RWPE1 (cell line): ENCODE measurements around the gene DNAJC7.

Experiments used
- CTCF ChIA-PET: fragments of 350-600 bp; sonication (Branson Sonifier 250); formaldehyde crosslinking; extraction: SDS; loops from one replicate; lab custom pipeline; 2021; lab: Yijun Ruan, JAX
- POLR2A ChIA-PET: fragments of 400-600 bp; formaldehyde crosslinking; extraction: SDS; loops from one replicate; lab custom pipeline; 2020; ENCODE audit warnings: antibody characterized with exemption; ENCODE audit not compliant: low non-redundant PET; lab: Yijun Ruan, JAX
- DNase-seq: peaks from one replicate; pipeline ENCODE4 v3.0.0; 2012; ENCODE audit warnings: low spot score
- H3K27ac ChIP-seq: fragments of 450-650 bp; 2 replicates; pipeline ENCODE4 v1.5.1; 2017
- TF ChIP-seq, protein P1 (sequence below): fragments of 450-650 bp; conservative IDR thresholded peaks from 2 replicates; pipeline ENCODE4 v1.5.1; 2017; ENCODE audit warnings: low read depth, mild to moderate bottlenecking

The DNAJC7 gene

GRCh38 chr17:41943492-41943891 is 73.7 kb downstream of the DNAJC7 start:
- no peak overlapping the region for H3K27ac ChIP-seq
- POLR2A ChIA-PET: no interaction called here

DNA sequence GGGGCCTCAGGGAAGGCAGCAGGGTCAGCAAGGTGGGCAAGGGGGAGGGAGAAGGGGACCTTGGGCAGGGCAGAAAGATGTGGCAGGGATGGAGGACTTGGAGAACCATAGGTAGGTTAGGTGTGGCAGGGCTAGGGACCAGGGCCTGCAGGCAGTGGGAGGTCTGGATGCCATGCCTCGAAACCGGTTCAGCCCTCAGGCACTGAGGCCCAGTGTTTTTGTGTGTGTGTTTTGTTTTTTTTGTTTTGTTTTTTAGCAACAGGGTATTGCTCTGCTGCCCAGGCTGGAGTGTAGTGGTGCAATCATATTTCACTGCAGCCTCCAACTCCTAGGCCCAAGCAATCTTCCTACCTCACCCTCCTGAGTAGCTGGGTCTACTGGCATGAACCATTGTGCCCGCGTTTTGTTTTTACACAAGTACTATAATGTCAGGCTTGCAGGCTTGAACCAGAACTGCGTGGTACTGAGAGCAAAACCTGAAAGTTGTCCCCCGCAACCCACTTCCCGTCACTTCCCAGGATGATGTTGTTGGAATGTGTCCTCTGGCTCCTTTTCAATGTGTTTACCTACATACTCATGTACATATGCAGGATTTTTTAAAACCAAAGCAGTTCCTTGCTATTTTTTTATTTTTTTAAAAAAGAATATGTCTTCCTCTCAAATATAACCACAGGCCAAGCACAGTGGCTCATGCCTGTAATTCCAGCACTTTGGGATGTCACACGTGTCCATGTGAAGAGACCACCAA is 74.4 kb downstream of the DNAJC7 start:
- ChIA-PET CTCF (interaction anchor here (0.5 kb wide), 1 partner anchor 1490 kb away, joined by 3 read pairs; no protein-coding TSS in a partner anchor), POLR2A (no interaction called here)
- no peak for DNase-seq
- H3K27ac ChIP-seq: no peak overlapping the region
- TF ChIP-seq, protein P1, sequence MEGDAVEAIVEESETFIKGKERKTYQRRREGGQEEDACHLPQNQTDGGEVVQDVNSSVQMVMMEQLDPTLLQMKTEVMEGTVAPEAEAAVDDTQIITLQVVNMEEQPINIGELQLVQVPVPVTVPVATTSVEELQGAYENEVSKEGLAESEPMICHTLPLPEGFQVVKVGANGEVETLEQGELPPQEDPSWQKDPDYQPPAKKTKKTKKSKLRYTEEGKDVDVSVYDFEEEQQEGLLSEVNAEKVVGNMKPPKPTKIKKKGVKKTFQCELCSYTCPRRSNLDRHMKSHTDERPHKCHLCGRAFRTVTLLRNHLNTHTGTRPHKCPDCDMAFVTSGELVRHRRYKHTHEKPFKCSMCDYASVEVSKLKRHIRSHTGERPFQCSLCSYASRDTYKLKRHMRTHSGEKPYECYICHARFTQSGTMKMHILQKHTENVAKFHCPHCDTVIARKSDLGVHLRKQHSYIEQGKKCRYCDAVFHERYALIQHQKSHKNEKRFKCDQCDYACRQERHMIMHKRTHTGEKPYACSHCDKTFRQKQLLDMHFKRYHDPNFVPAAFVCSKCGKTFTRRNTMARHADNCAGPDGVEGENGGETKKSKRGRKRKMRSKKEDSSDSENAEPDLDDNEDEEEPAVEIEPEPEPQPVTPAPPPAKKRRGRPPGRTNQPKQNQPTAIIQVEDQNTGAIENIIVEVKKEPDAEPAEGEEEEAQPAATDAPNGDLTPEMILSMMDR: no peak

More at GRCh38 chr17:41943492-41943891, 73.7 kb downstream of the DNAJC7 start:
- TF ChIP-seq, protein P1: no peak
- CTCF ChIA-PET: interaction anchor here (0.5 kb wide), 1 partner anchor 1491 kb away, joined by 3 read pairs; no protein-coding TSS in a partner anchor
- no peak for DNase-seq

DNA sequence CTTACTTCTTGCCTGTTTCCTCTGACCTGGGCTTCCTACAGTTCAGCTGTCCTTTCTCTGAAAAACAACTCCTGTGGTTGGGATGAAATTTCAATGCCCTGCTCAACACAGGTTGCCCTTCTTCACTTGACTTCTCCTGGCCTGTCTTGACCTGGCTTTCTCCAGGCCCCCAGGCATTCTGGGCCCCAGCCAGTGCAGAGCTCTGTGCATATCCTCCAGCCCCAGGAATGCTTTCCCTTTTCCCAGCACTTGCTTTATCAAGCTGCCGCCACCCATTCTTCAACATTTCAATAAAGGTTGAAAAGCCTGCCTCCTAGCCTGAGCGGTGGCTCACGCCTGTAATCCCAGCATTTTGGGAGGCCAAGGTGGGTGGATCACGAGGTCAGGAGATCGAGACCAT is 76.1 kb downstream of the DNAJC7 start:
- POLR2A ChIA-PET: no interaction called here
- DNase-seq: no peak
- no peak overlapping the region for H3K27ac ChIP-seq
- CTCF ChIA-PET: no interaction called here
- TF ChIP-seq, protein P1: no peak

- no peak overlapping the region for H3K27ac ChIP-seq
- POLR2A ChIA-PET: interaction anchor here (0.6 to 0.9 kb wide), 2 partner anchors 9 to 195 kb away, joined by 3 read pairs; partner anchors contain the start of gene ODAD4
- TF ChIP-seq, protein P1: no peak
- CTCF ChIA-PET: interaction anchor here (0.8 kb wide), 1 partner anchor 526 kb away, joined by 5 read pairs; no protein-coding TSS in a partner anchor
- DNase-seq: no peak
These were observed 77.5 kb downstream of the DNAJC7 start for GRCh38 chr17:41939693-41940090.

DNA sequence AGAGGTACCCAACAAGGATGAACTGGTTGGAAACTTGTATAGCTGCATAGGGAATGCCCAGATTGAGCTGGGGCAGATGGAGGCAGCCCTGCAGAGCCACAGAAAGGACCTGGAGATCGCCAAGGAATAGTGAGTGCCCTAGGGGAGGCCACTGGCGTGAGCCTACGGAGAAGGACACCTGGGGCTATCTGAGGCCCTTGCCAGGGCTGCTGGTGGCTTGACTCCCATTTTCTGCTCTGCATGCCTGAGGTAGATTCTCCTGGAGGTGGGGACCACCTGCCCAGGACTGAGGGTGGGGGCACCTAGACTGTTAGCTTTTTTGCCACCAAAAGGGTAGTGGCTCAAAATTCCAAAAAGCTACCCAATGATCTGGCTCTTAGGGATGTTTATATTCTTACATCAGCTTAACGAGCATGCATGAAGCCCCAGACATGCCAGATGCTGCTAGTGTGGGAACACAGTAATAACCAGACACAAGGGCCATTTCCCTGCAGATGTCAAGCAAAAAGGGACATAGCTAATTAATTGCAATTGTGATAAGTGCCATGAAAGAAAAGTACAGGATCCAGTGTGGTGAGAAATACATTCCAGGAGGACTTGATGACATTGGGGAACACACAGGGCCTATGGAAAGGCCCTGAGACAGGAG is 78.1 kb downstream of the DNAJC7 start:
- ChIA-PET POLR2A (interaction anchor here (0.9 kb wide), 1 partner anchor 9 kb away, joined by 3 read pairs; the partner anchor contains the start of gene ODAD4), CTCF (no interaction called here)
- no peak overlapping the region for H3K27ac ChIP-seq
- TF ChIP-seq, protein P1: no peak
- no peak for DNase-seq
